K562 (cell line): ENCODE data around the gene MLST8. TPM values are rescaled to one million over a fixed set of nuclear protein-coding genes. Genes with fewer than 3 reads are reported as not detected.
A peak's percentile ranks its signal among the peaks of the same experiment; 100 is the strongest.

Experiments
- ATAC-seq: fragments of 200-7000 bp; cut with Tn5 transposase; 3 replicates; pipeline ENCODE4 v1.9.1; 2020; ENCODE audit warnings: moderate library complexity
- BruUV-seq: library from RNA; stranded (reverse); fragments of 400-500 nt; replicated peaks from 2 replicates; lab custom pipeline; 2021; lab: Mats Ljungman, UMichigan
- CTCF ChIA-PET: fragments of 300-600 bp; formaldehyde crosslinking; extraction: SDS; loops from one replicate; lab custom pipeline; 2021; ENCODE audit warnings: low intra/inter-chr PET ratio; lab: Yijun Ruan, JAX
- POLR2A ChIA-PET: fragments of 300-600, 350-650 bp; sonication (Branson Sonifier 250); formaldehyde crosslinking; extraction: SDS; loops from one replicate; lab custom pipeline; 2021; ENCODE audit warnings: antibody characterized with exemption, inconsistent platforms; lab: Yijun Ruan, JAX
- DNase-seq, 4 experiments: peaks; one replicate each; pipeline versions ENCODE4 v3.0.0 to v3.0.0-alpha.2; 2011 to 2018; ENCODE audit warnings: low spot score in 3 of 4, mixed read lengths in 3 of 4; ENCODE audit errors: extremely low read depth in 1 of 4
- FAIRE-seq: peaks from 2 replicates; lab custom pipeline; 2011; peaks lifted over from hg19 to GRCh38; lab: Jason Lieb, UNC
- H2AFZ ChIP-seq: 2 replicates; pipeline ENCODE4 v1.6.0; 2011; ENCODE audit warnings: low read depth, low read length, control low read depth, inconsistent platforms
- H3K27ac ChIP-seq: fragments of 200-600 bp; 3 replicates; pipeline ENCODE4 v1.8.0; 2011; ENCODE audit warnings: low read depth, mild to moderate bottlenecking, control low read depth, inconsistent platforms, low read length, moderate library complexity, mixed read lengths; ENCODE audit errors: extremely low read depth
- H3K27me3 ChIP-seq, 2 experiments: fragments of 300-600 bp in 1 of 2; 2 replicates in 1 of 2; 3 replicates in 1 of 2; pipeline versions ENCODE4 v1.6.0 to v1.8.0; 2011; ENCODE audit warnings: inconsistent platforms in 2 of 2, low read length in 2 of 2, mild to moderate bottlenecking in 1 of 2, mixed read lengths in 1 of 2, moderate library complexity in 1 of 2; ENCODE audit not compliant: control insufficient read depth in 2 of 2, insufficient read depth in 2 of 2
- H3K36me3 ChIP-seq: fragments of 300-600 bp; 3 replicates; pipeline ENCODE4 v1.8.0; 2011; ENCODE audit warnings: mild to moderate bottlenecking, low read length, inconsistent platforms; ENCODE audit not compliant: control insufficient read depth, insufficient read depth
- H3K4me1 ChIP-seq, 2 experiments: fragments of 200-600 bp in 1 of 2; replicated peaks in 1 of 2; 2 replicates in 1 of 2; 3 replicates in 1 of 2; pipeline versions ENCODE4 v1.5.1 to v1.8.0; 2011; ENCODE audit warnings: inconsistent platforms in 2 of 2, low read length in 2 of 2, mild to moderate bottlenecking in 1 of 2, mixed read lengths in 1 of 2, moderate library complexity in 1 of 2; ENCODE audit not compliant: control insufficient read depth in 2 of 2, insufficient read depth in 2 of 2
- H3K4me2 ChIP-seq: 2 replicates; pipeline ENCODE4 v1.6.1; 2011; ENCODE audit warnings: low read length, control low read depth, inconsistent platforms, mixed read lengths; ENCODE audit not compliant: insufficient read depth
- H3K4me3 ChIP-seq: fragments of 200-600 bp; sonication (generic), shearing (Covaris generic); 2 replicates; pipeline ENCODE4 v1.5.1; 2016; ENCODE audit warnings: control low read depth, inconsistent platforms
- H3K79me2 ChIP-seq: fragments of 200-600 bp; 3 replicates; pipeline ENCODE4 v1.8.0; 2011; ENCODE audit warnings: low read length, inconsistent platforms; ENCODE audit not compliant: control insufficient read depth, insufficient read depth
- H3K9ac ChIP-seq, 2 experiments: 2 replicates each; pipeline versions ENCODE4 v1.6.0 to v1.6.1; 2011; ENCODE audit warnings: low read depth in 2 of 2, low read length in 2 of 2, control low read depth in 1 of 2, inconsistent platforms in 1 of 2, mild to moderate bottlenecking in 1 of 2, mixed read lengths in 1 of 2; ENCODE audit not compliant: insufficient read depth in 1 of 2
- H3K9me1 ChIP-seq: one replicate; pipeline ENCODE4 v1.6.0; 2011; ENCODE audit warnings: inconsistent platforms, mild to moderate bottlenecking, low read length, moderate library complexity; ENCODE audit not compliant: control insufficient read depth, insufficient read depth
- H3K9me3 ChIP-seq: replicated peaks from 2 replicates; pipeline ENCODE4 v1.5.1; 2011; ENCODE audit warnings: low read depth, low read length, inconsistent platforms; ENCODE audit not compliant: control insufficient read depth, insufficient read depth
- H4K20me1 ChIP-seq: replicated peaks from 2 replicates; pipeline ENCODE4 v1.6.1; 2011; ENCODE audit warnings: low read length, inconsistent platforms, mixed read lengths; ENCODE audit not compliant: control insufficient read depth, insufficient read depth
- CTCF ChIP-seq, 3 experiments: IDR thresholded peaks in 2 of 3; conservative IDR thresholded peaks in 1 of 3; 2 replicates each; pipeline ENCODE4 v1.5.1; 2011 to 2012; ENCODE audit warnings: low read length in 3 of 3, mild to moderate bottlenecking in 3 of 3, control low read depth in 2 of 3, improper control_type of control experiment in 1 of 3, inconsistent platforms in 1 of 3, low read depth in 1 of 3, mixed read lengths in 1 of 3, moderate library complexity in 1 of 3; ENCODE audit not compliant: insufficient read depth in 2 of 3
- GATAD2A ChIP-seq: fragments of 450-650 bp; IDR thresholded peaks from 2 replicates; pipeline ENCODE4 v1.6.1; 2017
- HDAC8 ChIP-seq: fragments of 450-650 bp; IDR thresholded peaks from 2 replicates; pipeline ENCODE4 v1.6.1; 2016; ENCODE audit warnings: mild to moderate bottlenecking, missing genetic modification characterization, moderate library complexity, missing compliant biosample characterization
- KLF16 ChIP-seq: IDR thresholded peaks from 2 replicates; pipeline ENCODE4 v1.6.1; 2016; ENCODE audit warnings: antibody characterized with exemption
- OTX1 ChIP-seq: fragments of 450-650 bp; formaldehyde crosslinking; IDR thresholded peaks from 2 replicates; pipeline ENCODE4 v1.4.0; 2022; ENCODE audit warnings: mild to moderate bottlenecking
- TAF1 ChIP-seq: IDR thresholded peaks from 2 replicates; pipeline ENCODE4 v1.6.1; 2011; ENCODE audit warnings: mild to moderate bottlenecking, low read length, moderate library complexity; ENCODE audit not compliant: insufficient read depth, control insufficient read depth, severe bottlenecking; ENCODE audit errors: extremely low read depth
- ZNF224 ChIP-seq: sonication (generic); formaldehyde crosslinking; IDR thresholded peaks from 2 replicates; pipeline ENCODE4 v1.8.0; 2022; ENCODE audit warnings: mild to moderate bottlenecking, missing genetic modification reagents
- WGBS: fragments of 100-300 bp; shearing (Covaris generic); methylation state at CpG from one replicate; pipeline ENCODE4 v1.1.6; 2016; ENCODE audit warnings: low coverage, mixed read lengths; ENCODE audit not compliant: insufficient coverage; ENCODE audit errors: missing lambda C conversion rate; 5-methylcytosine and 5-hydroxymethylcytosine counted together
- in situ Hi-C: fragments of 300-500 bp; cut with MboI; formaldehyde crosslinking; loops from 4 replicates; pipeline ENCODE4 v1.15.0; 2018; ENCODE audit warnings: inconsistent platforms, mixed read lengths
- intact Hi-C: fragments of 100-400 bp; cut with micrococcal nuclease; formaldehyde crosslinking; loops from 2 replicates; pipeline ENCODE4 v1.14.2; 2022
- polyA plus RNA-seq, 8 experiments: library from polyadenylated mRNA; depleted of rRNA in 4 of 8; stranded (reverse) in 5 of 8; unstranded in 3 of 8; fragments of >200 nt; fragmentation: Nextera tagmentation in 2 of 8; fragmentation: Illumina TruSeq in 1 of 8; extraction: Ambion mirVana in 2 of 8; extraction: Trizol in 1 of 8; gene quantifications; 2 replicates each; pipeline versions ENCODE4 v1.2.1 to v1.2.3, GENCODE V29; 2011 to 2014; ENCODE audit warnings: inconsistent platforms in 1 of 8, missing spikeins in 1 of 8
- total RNA-seq, 7 experiments: library from RNA; depleted of rRNA in 6 of 7; stranded (reverse); fragments of >200 nt in 6 of 7; fragmentation: Illumina TruSeq in 2 of 7; extraction: Trizol in 2 of 7; gene quantifications; 2 replicates each; pipeline versions ENCODE4 v1.2.1 to v1.2.3, GENCODE V29; 2011 to 2021; ENCODE audit warnings: low replicate concordance in 1 of 7

Gene MLST8
- total and polyA plus RNA-seq, 9 of the 15 experiments (the other 6 are each of a cell fraction or from before 2014, with no cell fraction given) = 1.5 to 116 (median 43.3) TPM

- FAIRE-seq (no peak), DNase-seq (no peak), ATAC-seq (no peak)
- POLR2A ChIA-PET = interaction anchor here (0.7 to 1.4 kb wide), 3 partner anchors 22 to 271 kb away, joined by 3 read pairs; partner anchors contain the start of gene ECI1
- in situ Hi-C loops (no loop called here), intact Hi-C loops (no loop called here)
- Histone ChIP-seq H3K9ac (peak overlapping the region in 1 of 2 experiments; percentile 45; a peak in 2 of 4 replicates), H3K27me3 (no peaks in the 10 kb centered on the region), H3K27ac (no peak overlapping the region), H2AFZ (no peak overlapping the region), H3K4me1 (peaks cover 6 to 61% of the 10 kb centered on the region in 2 experiments; a peak in 3 of 5 replicates), H4K20me1 (peaks cover 9% of the 10 kb centered on the region), H3K36me3 (peaks cover 95% of the 10 kb centered on the region; the same call in 2 of the 3 replicates), H3K9me1 (no peaks in the 10 kb centered on the region), H3K4me2 (no peak overlapping the region), H3K9me3 (no peaks in the 10 kb centered on the region), H3K4me3 (no peak overlapping the region), H3K79me2 (peaks cover 39% of the 10 kb centered on the region)
- TF ChIP-seq CTCF (IDR thresholded peaks at IDR 0.05 in 2 of 3, conservative IDR thresholded peaks at IDR 0.05 in 1 of 3; ENCODE audit: insufficient read depth in 2 of 3, low read depth in 1 of 3, low read length in 3 of 3) (0 out of 6 replicates have a peak, but pooled peaks of 1 of the 3 experiments have one; percentile 2), HDAC8 (tag) (no peak), ZNF224 (CRISPR knock-in tag) (no peak), OTX1 (CRISPR knock-in tag) (no peak), KLF16 (no peak), TAF1 (no peak), GATAD2A (no peak)
- no TSS peak for BruUV-seq
- 96% methylated on average over 22 of the region's 23 CpGs for WGBS
- CTCF ChIA-PET = no interaction called here
Measured at GRCh38 chr16:2229632-2230250, 24.5 kb downstream of the MLST8 start.
